Myocyte (in vitro differentiated cells): ENCODE results near the gene ZNF445. TPM values are rescaled to one million over a fixed set of nuclear protein-coding genes. Genes with fewer than 3 reads are reported as not detected.
"Not testable (repeated sequence)": the region's sequence is repeated elsewhere in the genome, so short reads cannot be mapped to it uniquely, and the experiment has no call there.

Experiments
- DNase-seq: peaks from one replicate; pipeline ENCODE4 v3.0.0-alpha.2; 2012; ENCODE audit warnings: low read depth
- total RNA-seq: library from RNA; depleted of rRNA; stranded (reverse); fragments of >200 nt; gene quantifications from 2 replicates; pipeline ENCODE4 v1.2.3, GENCODE V29; 2014

Gene ZNF445
- total RNA-seq, 1 donor from 2014 or later = 10.4 TPM

GRCh38 chr3:44400771-44401170 is 76.7 kb downstream of the ZNF445 start:
- no peak for DNase-seq

GRCh38 chr3:44398853-44399252 is 78.6 kb downstream of the ZNF445 start:
- no peak for DNase-seq

- DNase-seq = not testable (repeated sequence)
Measured at GRCh38 chr3:44398271-44398670, 79.2 kb downstream of the ZNF445 start.

GRCh38 chr3:44396200-44397171 is 81.0 kb downstream of the ZNF445 start:
- DNase-seq = no peak

- no peak for DNase-seq
Measured at GRCh38 chr3:44395714-44396113, 81.8 kb downstream of the ZNF445 start.

GRCh38 chr3:44392489-44392888 is 85.0 kb downstream of the ZNF445 start:
- DNase-seq = no peak

GRCh38 chr3:44387404-44387803 is 90.1 kb downstream of the ZNF445 start:
- DNase-seq = no peak

Other genes starting within 250 kb of the ZNF445 start
- not detected in 2 replicates for gene TOPAZ1, start 235.8 kb downstream of the ZNF445 start, total RNA-seq
- gene TCAIM, start 138.9 kb downstream of the ZNF445 start, total RNA-seq = 38.3 and 60.9 TPM in 2 replicates
- gene ZKSCAN7, start 77.5 kb upstream of the ZNF445 start, total RNA-seq = 8.8 and 8.9 TPM in 2 replicates
- 1.8 and 2.1 TPM in 2 replicates for gene ZNF660, start 107.3 kb upstream of the ZNF445 start, total RNA-seq
- gene ZNF197, start 147.4 kb upstream of the ZNF445 start, total RNA-seq = 25.0 and 25.2 TPM in 2 replicates
- gene ZNF35, start 171.1 kb upstream of the ZNF445 start, total RNA-seq = 15.3 and 18.7 TPM in 2 replicates
- gene ZNF502, start 235.0 kb upstream of the ZNF445 start, total RNA-seq = 2.0 and 2.6 TPM in 2 replicates